Neural progenitor cell (in vitro differentiated cells): ENCODE data around the gene TANC1. TPM values are rescaled to one million over a fixed set of nuclear protein-coding genes. Genes with fewer than 3 reads are reported as not detected.

Source experiments
- DNase-seq: peaks from one replicate; pipeline ENCODE4 v3.0.0-alpha.2; 2016; ENCODE audit warnings: low spot score
- H2AFZ ChIP-seq: fragments of 200-600 bp; sonication (generic); replicated peaks from 2 replicates; pipeline ENCODE4 v1.6.1; 2016; ENCODE audit warnings: antibody characterized with exemption
- H3F3A ChIP-seq: fragments of 200-600 bp; sonication (generic); 2 replicates; pipeline ENCODE4 v1.6.1; 2016; ENCODE audit warnings: antibody characterized with exemption, low read depth
- H3K27ac ChIP-seq: fragments of 200-600 bp; sonication (generic); 2 replicates; pipeline ENCODE4 v1.5.1; 2016; ENCODE audit warnings: mild to moderate bottlenecking
- H3K27me3 ChIP-seq: fragments of 200-600 bp; sonication (generic); 2 replicates; pipeline ENCODE4 v1.6.1; 2016; ENCODE audit warnings: mild to moderate bottlenecking, moderate library complexity
- H3K36me3 ChIP-seq: fragments of 200-600 bp; sonication (generic); 2 replicates; pipeline ENCODE4 v1.5.1; 2016
- H3K4me1 ChIP-seq: fragments of 200-600 bp; sonication (generic); 2 replicates; pipeline ENCODE4 v1.6.1; 2016; ENCODE audit warnings: mixed run types
- H3K4me2 ChIP-seq: fragments of 200-600 bp; sonication (generic); 2 replicates; pipeline ENCODE4 v1.6.1; 2016
- H3K4me3 ChIP-seq: fragments of 200-600 bp; sonication (generic); 2 replicates; pipeline ENCODE4 v1.5.1; 2016
- H3K79me2 ChIP-seq: fragments of 200-600 bp; sonication (generic); 2 replicates; pipeline ENCODE4 v1.6.1; 2016; ENCODE audit warnings: low read depth
- H3K9ac ChIP-seq: fragments of 200-600 bp; sonication (generic); 2 replicates; pipeline ENCODE4 v1.6.1; 2016
- H3K9me3 ChIP-seq: fragments of 200-600 bp; sonication (generic); 2 replicates; pipeline ENCODE4 v1.5.1; 2016; ENCODE audit warnings: low read depth
- H4K20me1 ChIP-seq: fragments of 200-600 bp; sonication (generic); 2 replicates; pipeline ENCODE4 v1.6.1; 2016; ENCODE audit warnings: low read depth
- H3K27ac Mint-ChIP-seq: 3 replicates; pipeline ENCODE4 v1.8.0; 2021; ENCODE audit warnings: mixed read lengths
- H3K27me3 Mint-ChIP-seq: 2 replicates; pipeline ENCODE4 v1.8.0; 2022; ENCODE audit warnings: low read depth, mild to moderate bottlenecking, inconsistent platforms, moderate library complexity, mixed read lengths; ENCODE audit not compliant: insufficient read depth
- H3K36me3 Mint-ChIP-seq: 3 replicates; pipeline ENCODE4 v1.8.0; 2021; ENCODE audit warnings: mixed read lengths
- H3K4me1 Mint-ChIP-seq: 3 replicates; pipeline ENCODE4 v1.8.0; 2021; ENCODE audit warnings: mixed read lengths
- H3K4me3 Mint-ChIP-seq: 3 replicates; pipeline ENCODE4 v1.8.0; 2021; ENCODE audit warnings: mild to moderate bottlenecking, moderate library complexity, mixed read lengths
- H3K9me3 Mint-ChIP-seq: 3 replicates; pipeline ENCODE4 v1.8.0; 2020; ENCODE audit warnings: mixed read lengths
- EZH2 ChIP-seq: fragments of 200-600 bp; sonication (generic); IDR thresholded peaks from 2 replicates; pipeline ENCODE4 v1.6.1; 2017; ENCODE audit warnings: antibody characterized with exemption, mild to moderate bottlenecking, moderate library complexity
- EZH2phosphoT487 ChIP-seq: fragments of 200-600 bp; sonication (generic); IDR thresholded peaks from 2 replicates; pipeline ENCODE4 v1.6.1; 2017; ENCODE audit warnings: antibody characterized with exemption
- total RNA-seq: library from RNA; depleted of rRNA; stranded (reverse); fragments of >200 nt; gene quantifications from 2 replicates; pipeline ENCODE4 v1.2.3, GENCODE V29; 2015; ENCODE audit warnings: low replicate concordance
- TF ChIP-seq, protein P1 (sequence below): fragments of 200-600 bp; sonication (generic); IDR thresholded peaks from 2 replicates; pipeline ENCODE4 v1.5.1; 2017; ENCODE audit warnings: antibody characterized with exemption, mild to moderate bottlenecking

The TANC1 gene
- total RNA-seq, 1 donor from 2014 or later, result 11.9 TPM

- peaks cover 21% of the 10 kb centered on the region for H3K4me1 Mint-ChIP-seq
- Histone ChIP-seq H2AFZ (peak overlapping the region; percentile 13), H3K4me3 (no peak overlapping the region), H3K4me2 (peak overlapping the region; percentile 49), H3K27ac (no peak overlapping the region), H3K9me3 (no peaks in the 10 kb centered on the region), H3K27me3 (no peaks in the 10 kb centered on the region), H3F3A (peaks cover 18% of the 10 kb centered on the region), H3K79me2 (no peaks in the 10 kb centered on the region), H3K4me1 (peaks cover 19% of the 10 kb centered on the region), H4K20me1 (no peaks in the 10 kb centered on the region), H3K36me3 (no peaks in the 10 kb centered on the region), H3K9ac (no peak overlapping the region)
- no peaks in the 10 kb centered on the region for H3K36me3 Mint-ChIP-seq
- H3K9me3 Mint-ChIP-seq, result peaks cover under 1% of the 10 kb centered on the region
- H3K27ac Mint-ChIP-seq, result no peak overlapping the region
- TF ChIP-seq EZH2phosphoT487, result no peak
- TF ChIP-seq, protein P1, sequence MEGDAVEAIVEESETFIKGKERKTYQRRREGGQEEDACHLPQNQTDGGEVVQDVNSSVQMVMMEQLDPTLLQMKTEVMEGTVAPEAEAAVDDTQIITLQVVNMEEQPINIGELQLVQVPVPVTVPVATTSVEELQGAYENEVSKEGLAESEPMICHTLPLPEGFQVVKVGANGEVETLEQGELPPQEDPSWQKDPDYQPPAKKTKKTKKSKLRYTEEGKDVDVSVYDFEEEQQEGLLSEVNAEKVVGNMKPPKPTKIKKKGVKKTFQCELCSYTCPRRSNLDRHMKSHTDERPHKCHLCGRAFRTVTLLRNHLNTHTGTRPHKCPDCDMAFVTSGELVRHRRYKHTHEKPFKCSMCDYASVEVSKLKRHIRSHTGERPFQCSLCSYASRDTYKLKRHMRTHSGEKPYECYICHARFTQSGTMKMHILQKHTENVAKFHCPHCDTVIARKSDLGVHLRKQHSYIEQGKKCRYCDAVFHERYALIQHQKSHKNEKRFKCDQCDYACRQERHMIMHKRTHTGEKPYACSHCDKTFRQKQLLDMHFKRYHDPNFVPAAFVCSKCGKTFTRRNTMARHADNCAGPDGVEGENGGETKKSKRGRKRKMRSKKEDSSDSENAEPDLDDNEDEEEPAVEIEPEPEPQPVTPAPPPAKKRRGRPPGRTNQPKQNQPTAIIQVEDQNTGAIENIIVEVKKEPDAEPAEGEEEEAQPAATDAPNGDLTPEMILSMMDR, result no peak
- TF ChIP-seq EZH2, result no peak
- H3K4me3 Mint-ChIP-seq, result peak overlapping the region; percentile 36
- DNase-seq, result peak; percentile 29
- peaks cover 4% of the 10 kb centered on the region for H3K27me3 Mint-ChIP-seq
Observed at GRCh38 chr2:158923180-158923594, 45.3 kb upstream of the TANC1 start.

GRCh38 chr2:158923641-158924040 is 44.8 kb upstream of the TANC1 start:
- Mint-ChIP-seq H3K27ac (no peak overlapping the region), H3K36me3 (no peaks in the 10 kb centered on the region), H3K4me3 (no peak overlapping the region), H3K4me1 (peaks cover 21% of the 10 kb centered on the region), H3K9me3 (peaks cover 3% of the 10 kb centered on the region), H3K27me3 (peaks cover 4% of the 10 kb centered on the region)
- Histone ChIP-seq H3K9me3 (no peaks in the 10 kb centered on the region), H3K27ac (no peak overlapping the region), H3K4me2 (peak overlapping the region; percentile 49), H3K79me2 (no peaks in the 10 kb centered on the region), H3K27me3 (no peaks in the 10 kb centered on the region), H3K36me3 (no peaks in the 10 kb centered on the region), H3K4me3 (no peak overlapping the region), H3K9ac (no peak overlapping the region), H2AFZ (peak overlapping the region; percentile 13), H4K20me1 (no peaks in the 10 kb centered on the region), H3K4me1 (peaks cover 19% of the 10 kb centered on the region), H3F3A (peaks cover 18% of the 10 kb centered on the region)
- no peak for DNase-seq
- TF ChIP-seq, protein P1, result no peak
- TF ChIP-seq EZH2phosphoT487 (no peak), EZH2 (no peak)

- H3K4me2 ChIP-seq, result no peak overlapping the region
- peaks cover 2% of the 10 kb centered on the region for H3K27me3 Mint-ChIP-seq
- H3K36me3 ChIP-seq, result no peaks in the 10 kb centered on the region
- H3K79me2 ChIP-seq, result no peaks in the 10 kb centered on the region
- H3K4me1 ChIP-seq, result peaks cover 19% of the 10 kb centered on the region
- no peak overlapping the region for H3K27ac Mint-ChIP-seq
- H3K9me3 Mint-ChIP-seq, result peaks cover 16% of the 10 kb centered on the region
- H3K4me3 ChIP-seq, result no peak overlapping the region
- H3K9me3 ChIP-seq, result no peaks in the 10 kb centered on the region
- H3K27me3 ChIP-seq, result no peaks in the 10 kb centered on the region
- H3K27ac ChIP-seq, result no peak overlapping the region
- H3F3A ChIP-seq, result peaks cover 18% of the 10 kb centered on the region
- no peaks in the 10 kb centered on the region for H4K20me1 ChIP-seq
- peaks cover 2% of the 10 kb centered on the region for H3K36me3 Mint-ChIP-seq
- no peak overlapping the region for H3K4me3 Mint-ChIP-seq
- H3K9ac ChIP-seq, result no peak overlapping the region
- peaks cover 25% of the 10 kb centered on the region for H3K4me1 Mint-ChIP-seq
- DNase-seq, result no peak
- TF ChIP-seq EZH2phosphoT487 (no peak), EZH2 (no peak)
- TF ChIP-seq, protein P1, result no peak
- no peak overlapping the region for H2AFZ ChIP-seq
Observed at GRCh38 chr2:158926478-158926948, 41.9 kb upstream of the TANC1 start.
